Small intestine (tissue), 7 donors: ENCODE data around the gene PRSS36. TPM values are rescaled to one million over a fixed set of nuclear protein-coding genes. Genes with fewer than 3 reads are reported as not detected.
"Not testable (repeated sequence)": the region's sequence is repeated elsewhere in the genome, so short reads cannot be mapped to it uniquely, and the experiment has no call there.

Experiments used
- DNase-seq, 2 donors: peaks; one replicate each; pipeline versions ENCODE4 v3.0.0 to v3.0.0-alpha.2; 2013
- FAIRE-seq: peaks from 2 replicates; lab custom pipeline; 2012; peaks lifted over from hg19 to GRCh38; lab: Jason Lieb, UNC
- H3K27ac ChIP-seq, 3 donors: one replicate each; pipeline ENCODE4 v1.5.1; 2013; ENCODE audit warnings: low read length in 2 of 3, mild to moderate bottlenecking in 2 of 3, control low read depth in 1 of 3, inconsistent platforms in 1 of 3, low read depth in 1 of 3, moderate library complexity in 1 of 3
- H3K27me3 ChIP-seq, 3 donors: one replicate each; pipeline ENCODE4 v1.6.1; 2013; ENCODE audit warnings: low read length in 3 of 3, inconsistent platforms in 1 of 3; ENCODE audit not compliant: control insufficient read depth in 3 of 3, insufficient read depth in 3 of 3
- H3K36me3 ChIP-seq, 3 donors: one replicate each; pipeline ENCODE4 v1.6.1; 2013; ENCODE audit warnings: low read length in 3 of 3, inconsistent platforms in 1 of 3, low read depth in 1 of 3, mild to moderate bottlenecking in 1 of 3, moderate library complexity in 1 of 3; ENCODE audit not compliant: control insufficient read depth in 3 of 3, insufficient read depth in 2 of 3
- H3K4me1 ChIP-seq, 3 donors: one replicate each; pipeline ENCODE4 v1.6.1; 2013; ENCODE audit warnings: low read length in 2 of 3, inconsistent platforms in 1 of 3, low read depth in 1 of 3, mild to moderate bottlenecking in 1 of 3, moderate library complexity in 1 of 3; ENCODE audit not compliant: control insufficient read depth in 3 of 3, insufficient read depth in 2 of 3
- H3K4me3 ChIP-seq, 3 donors: one replicate each; pipeline ENCODE4 v1.5.1; 2013; ENCODE audit warnings: low read length in 3 of 3, control low read depth in 1 of 3, inconsistent platforms in 1 of 3, low read depth in 1 of 3, mild to moderate bottlenecking in 1 of 3, moderate library complexity in 1 of 3
- H3K9me3 ChIP-seq, 2 donors: one replicate each; pipeline ENCODE4 v1.6.1; 2013; ENCODE audit warnings: low read depth in 1 of 2, low read length in 1 of 2; ENCODE audit not compliant: control insufficient read depth in 2 of 2, insufficient read depth in 1 of 2
- WGBS, 3 donors: extraction: QIAGEN DNeasy Blood & Tissue Kit; methylation state at CpG; one replicate each; pipeline ENCODE4 v1.1.7; 2013; 5-methylcytosine and 5-hydroxymethylcytosine counted together
- polyA plus RNA-seq, 4 donors: library from polyadenylated mRNA; stranded (reverse) in 3 of 4; unstranded in 1 of 4; fragments of 200-250 nt in 3 of 4; fragments of 120-200 nt in 1 of 4; gene quantifications; one replicate each; pipeline versions ENCODE4 v1.2.1 to v1.2.3, GENCODE V29; 2013
- donor health status: healthy with polysubstance abuse.
- donor health status: control.
- donor health status: control.
- donor health status: Bipolar disorder and iron deficiency.
- donor health status: healthy.

The PRSS36 gene
- polyA plus RNA-seq, 4 donors, result 2.5 to 19.2 (median 8.1) TPM

GRCh38 chr16:31108794-31109558 is 40.9 kb downstream of the PRSS36 start:
- 40 to 51% (median 50%) methylated on average over 41 to 57 of the region's 57 CpGs for WGBS, 3 donors
- peaks cover 0 to 43% (median 5%) of the 10 kb centered on the region in 3 donors for H3K36me3 ChIP-seq
- peak overlapping the region; percentile 63 to 94 (median 90) for H3K4me3 ChIP-seq
- H3K27me3 ChIP-seq, result no peaks in the 10 kb centered on the region
- FAIRE-seq, result no peak
- peak overlapping the region in 2 of 3 donors; percentile 64 to 85 for H3K27ac ChIP-seq
- peaks cover 0 to 10% (median 4%) of the 10 kb centered on the region in 3 donors for H3K4me1 ChIP-seq
- no peak for DNase-seq
- H3K9me3 ChIP-seq, result no peaks in the 10 kb centered on the region

DNA sequence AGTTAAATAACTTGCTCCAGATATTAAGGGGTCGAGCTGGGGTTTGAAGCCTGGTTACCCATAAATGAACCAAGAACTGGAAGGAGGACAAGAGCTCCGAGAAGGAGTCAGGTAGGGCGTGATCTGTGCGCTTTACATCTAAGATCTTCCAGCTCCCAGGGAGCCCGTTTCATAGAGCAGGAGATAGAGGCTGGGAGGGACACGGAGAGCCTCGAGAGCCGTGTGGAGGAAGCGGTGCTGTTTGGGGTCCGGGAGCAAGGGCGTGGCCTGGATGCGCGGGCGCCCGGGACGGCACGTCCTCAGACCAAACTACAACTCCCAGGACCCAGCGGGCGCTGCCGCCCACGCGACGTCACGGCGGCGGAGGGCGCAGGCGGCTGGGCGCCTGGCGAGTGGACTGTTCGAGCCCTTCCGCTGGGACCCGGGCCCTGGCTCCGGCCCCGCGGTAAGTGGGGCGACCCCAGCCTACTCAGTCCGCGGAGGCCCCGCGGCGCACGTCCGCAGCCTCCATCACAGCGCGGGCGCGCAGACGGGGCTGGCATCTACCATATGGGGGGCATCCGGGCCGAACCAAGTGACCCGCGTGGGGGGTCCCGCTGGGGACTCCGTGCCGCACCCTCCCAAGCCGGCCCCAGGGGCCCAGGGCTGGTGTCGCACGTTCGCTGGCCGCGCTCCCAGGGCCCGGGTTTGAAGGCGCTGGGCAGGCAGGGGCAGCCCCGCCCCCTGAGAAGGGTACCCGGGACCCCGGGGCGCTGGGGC is 41.7 kb downstream of the PRSS36 start, which contains the start of gene BCKDK:
Gene BCKDK, plus strand, starts transcription at position 352 of the 759 bp plus-strand sequence. CDS start 838 bp downstream, outside the sequence.
- Histone ChIP-seq H3K4me1 (peaks cover 0 to 4% (median 4%) of the 10 kb centered on the region in 3 donors), H3K4me3 (peak within 1 kb of the TSS; percentile 63 to 94 (median 90)), H3K27ac (peak within 1 kb of the TSS in 2 of 3 donors; percentile 64 to 85), H3K36me3 (peaks cover 0 to 39% (median 5%) of the 10 kb centered on the region in 3 donors), H3K27me3 (no peaks in the 10 kb centered on the region), H3K9me3 (no peaks in the 10 kb centered on the region)
- FAIRE-seq (no peak), DNase-seq (peak; percentile 68 to 80)
- 3 to 5% (median 4%) methylated on average over 53 to 68 of the region's 68 CpGs for WGBS, 3 donors

DNA sequence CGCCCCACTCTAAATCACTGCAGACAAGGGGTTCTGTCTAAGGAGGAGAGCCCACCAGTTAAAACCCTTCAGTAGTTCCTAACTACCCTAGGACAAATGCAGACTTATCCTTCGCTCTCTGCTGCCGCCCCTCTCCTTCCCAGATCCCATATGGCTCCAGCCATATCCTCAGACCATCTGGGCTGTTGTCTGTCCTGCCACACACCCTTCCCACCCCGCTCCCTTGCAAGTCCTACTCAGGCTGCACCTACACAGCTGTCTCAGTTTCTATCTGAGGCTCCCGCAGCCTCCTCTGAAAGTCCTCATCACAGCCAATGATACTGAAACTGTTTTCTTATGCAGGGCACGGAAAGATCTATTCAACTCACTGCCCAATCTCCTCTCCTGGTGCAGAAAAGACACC is 42.4 kb downstream of the PRSS36 start:
- FAIRE-seq, result no peak
- Histone ChIP-seq H3K4me3 (no peak overlapping the region), H3K27ac (peak overlapping the region in 1 of 3 donors; percentile 1), H3K27me3 (no peaks in the 10 kb centered on the region), H3K36me3 (peaks cover 0 to 32% (median 5%) of the 10 kb centered on the region in 3 donors), H3K4me1 (peaks cover 0 to 4% (median 2%) of the 10 kb centered on the region in 3 donors), H3K9me3 (no peaks in the 10 kb centered on the region)
- WGBS, 3 donors, result 85 to 91% (median 89%) methylated on average over 6 of the region's 6 CpGs
- DNase-seq, result no peak

DNA sequence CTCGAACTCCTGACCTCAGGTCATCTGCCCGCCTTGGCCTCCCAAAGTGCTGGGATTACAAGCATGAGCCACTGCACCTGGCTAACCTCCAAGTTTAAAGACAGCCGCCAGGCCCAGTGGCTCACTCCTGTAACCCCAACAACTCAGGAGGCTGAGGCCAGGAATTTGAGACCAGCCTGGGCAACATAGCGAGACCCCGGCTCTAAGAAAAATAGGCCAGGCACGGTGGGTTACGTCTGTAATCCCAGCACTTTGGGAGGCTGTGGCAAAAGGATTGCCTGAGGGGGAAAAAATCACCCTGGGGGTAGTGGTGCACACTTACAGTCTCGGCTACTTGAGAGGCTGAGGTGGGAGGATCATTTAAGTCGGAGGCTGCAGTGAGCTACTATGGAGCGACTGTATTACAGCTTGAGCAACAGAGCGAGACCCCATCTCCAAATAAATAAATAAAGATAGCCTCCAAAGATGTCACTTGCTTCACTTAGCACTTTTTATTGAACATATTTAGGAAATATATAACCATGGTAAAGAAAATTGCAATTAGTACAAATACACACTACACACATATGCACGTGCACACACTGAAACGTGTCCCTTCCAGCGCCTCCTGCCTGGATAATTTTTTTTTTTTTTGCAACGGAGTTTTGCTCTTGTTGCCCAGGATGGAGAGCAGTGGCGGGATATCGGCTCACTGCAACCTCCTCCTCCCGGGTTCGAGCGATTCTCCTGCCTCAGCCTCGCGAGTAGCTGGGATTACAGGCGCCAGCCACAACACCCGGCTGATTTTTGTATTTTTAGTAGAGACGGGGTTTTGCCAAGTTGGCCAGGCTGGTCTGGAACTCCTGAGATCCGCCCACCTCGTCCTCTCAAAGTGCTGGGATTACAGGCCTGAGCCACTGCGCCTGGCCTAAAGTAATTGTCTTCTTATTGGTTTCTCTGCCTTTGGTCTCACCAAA is 43.1 kb downstream of the PRSS36 start:
- Histone ChIP-seq H3K4me1 (peaks cover 0 to 4% (median 2%) of the 10 kb centered on the region in 3 donors), H3K4me3 (no peak overlapping the region), H3K27me3 (no peaks in the 10 kb centered on the region), H3K27ac (no peak overlapping the region), H3K9me3 (no peaks in the 10 kb centered on the region), H3K36me3 (peaks cover 0 to 26% (median 5%) of the 10 kb centered on the region in 3 donors)
- 91 to 92% (median 92%) methylated on average over 28 of the region's 28 CpGs for WGBS, 3 donors
- no peak for DNase-seq
- no peak for FAIRE-seq

- Histone ChIP-seq H3K4me3 (no peak overlapping the region), H3K27me3 (no peaks in the 10 kb centered on the region), H3K9me3 (no peaks in the 10 kb centered on the region), H3K27ac (peak overlapping the region in 1 of 3 donors; percentile 76), H3K36me3 (peaks cover 0 to 15% (median 5%) of the 10 kb centered on the region in 3 donors), H3K4me1 (peaks cover 0 to 4% (median 2%) of the 10 kb centered on the region in 3 donors)
- WGBS, 3 donors, result 6 to 16% (median 9%) methylated on average over 30 to 33 of the region's 33 CpGs
- DNase-seq (peak; percentile 73 to 85), FAIRE-seq (no peak)
These were observed 44.1 kb downstream of the PRSS36 start for GRCh38 chr16:31105677-31106213.

DNA sequence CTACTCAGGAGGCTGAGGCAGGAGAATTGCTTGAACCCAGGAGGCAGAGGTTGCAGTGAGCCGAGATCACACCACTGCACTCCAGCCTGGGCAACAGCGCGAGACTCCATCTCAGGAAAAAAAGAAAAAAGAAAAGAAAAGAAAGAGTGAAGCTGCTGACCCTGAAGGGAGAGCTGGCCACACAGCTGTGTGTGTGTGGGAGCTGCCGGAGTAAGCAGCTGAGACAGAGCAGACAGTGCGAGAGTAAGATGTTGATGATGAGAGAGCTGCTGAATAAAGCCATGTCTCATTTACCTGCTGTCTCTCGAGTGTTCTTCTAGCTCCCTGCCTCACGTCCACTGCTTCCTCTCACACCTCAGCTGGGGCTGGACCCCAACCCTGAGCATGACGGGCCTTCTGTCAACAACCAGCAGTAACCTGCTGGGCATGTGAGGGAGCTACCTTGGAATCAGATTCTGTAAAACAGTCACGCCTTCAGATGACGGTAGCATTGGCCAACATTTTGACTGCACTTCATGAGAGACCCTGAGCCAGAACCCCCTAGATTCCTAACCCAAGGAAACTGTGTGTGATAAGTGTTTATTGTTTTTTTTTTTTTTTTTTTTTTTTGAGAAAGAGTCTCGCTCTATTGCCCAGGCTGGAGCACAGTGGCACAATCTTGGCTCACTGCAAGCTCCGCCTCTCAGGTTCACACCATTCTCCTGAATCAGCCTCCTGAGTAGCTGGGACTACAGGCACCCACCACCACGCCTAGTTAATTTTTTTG is 48.8 kb downstream of the PRSS36 start:
- DNase-seq, H3K4me1 ChIP-seq, H3K27me3 ChIP-seq, H3K9me3 ChIP-seq, H3K4me3 ChIP-seq, FAIRE-seq, H3K36me3 ChIP-seq, H3K27ac ChIP-seq: not testable (repeated sequence)
- 84 to 89% (median 85%) methylated on average over 12 to 13 of the region's 13 CpGs for WGBS, 3 donors

- FAIRE-seq, result no peak
- Histone ChIP-seq H3K9me3 (peaks cover 0 to 4% of the 10 kb centered on the region in 2 donors), H3K27ac (no peak overlapping the region), H3K4me3 (no peak overlapping the region), H3K4me1 (no peaks in the 10 kb centered on the region), H3K36me3 (no peaks in the 10 kb centered on the region), H3K27me3 (no peaks in the 10 kb centered on the region)
- DNase-seq, result no peak
- 59 to 67% (median 63%) methylated on average over 4 of the region's 4 CpGs for WGBS, 3 donors
These were observed 49.8 kb downstream of the PRSS36 start for GRCh38 chr16:31099860-31100638.
